K562 (cell line): ENCODE results near the gene ACTN2. TPM values are rescaled to one million over a fixed set of nuclear protein-coding genes. Genes with fewer than 3 reads are reported as not detected.
A peak's percentile ranks its signal among the peaks of the same experiment; 100 is the strongest.

ENCODE experiments used
- BCOR ChIP-seq: fragments of 450-650 bp; IDR thresholded peaks from 2 replicates; pipeline ENCODE4 v1.6.1; 2016
- BDP1 ChIP-seq: IDR thresholded peaks from 3 replicates; pipeline ENCODE4 v1.6.1; 2011; ENCODE audit not compliant: insufficient read length, insufficient read depth
- CBFA2T2 ChIP-seq: fragments of 450-650 bp; conservative IDR thresholded peaks from 2 replicates; pipeline ENCODE4 v1.6.1; 2017; ENCODE audit warnings: mild to moderate bottlenecking
- CHD4 ChIP-seq: fragments of 200-600 bp; sonication (generic); IDR thresholded peaks from 3 replicates; pipeline ENCODE4 v1.6.1; 2012; ENCODE audit warnings: low read depth, mild to moderate bottlenecking, mixed read lengths, low read length, inconsistent platforms; ENCODE audit not compliant: insufficient read depth, insufficient replicate concordance, poor library complexity, severe bottlenecking
- COPS2 ChIP-seq: fragments of 450-650 bp; conservative IDR thresholded peaks from 2 replicates; pipeline ENCODE4 v1.6.1; 2016; ENCODE audit warnings: mild to moderate bottlenecking, moderate library complexity
- CREBBP ChIP-seq: IDR thresholded peaks from one replicate; pipeline ENCODE4 v1.6.1; 2012; ENCODE audit warnings: low read depth, mild to moderate bottlenecking, control low read depth, inconsistent platforms, low read length
- DLX4 ChIP-seq: fragments of 250-450 bp; sonication (Bioruptor Pico); IDR thresholded peaks from 2 replicates; pipeline ENCODE4 v1.6.1; 2021; ENCODE audit warnings: mild to moderate bottlenecking
- ELF1 ChIP-seq: fragments of 200-800 bp; sonication (Bioruptor generic); IDR thresholded peaks from 2 replicates; pipeline ENCODE4 v1.6.1; 2016; ENCODE audit warnings: missing genetic modification characterization, missing compliant biosample characterization
- FOXJ3 ChIP-seq: sonication (generic); formaldehyde crosslinking; IDR thresholded peaks from 2 replicates; pipeline ENCODE4 v1.4.0; 2020; ENCODE audit warnings: mild to moderate bottlenecking, missing genetic modification reagents
- HDAC2 ChIP-seq: fragments of 450-650 bp; IDR thresholded peaks from 2 replicates; pipeline ENCODE4 v1.6.1; 2016; ENCODE audit warnings: mild to moderate bottlenecking
- HEY1 ChIP-seq: fragments of 250-450 bp; sonication (Bioruptor Pico); IDR thresholded peaks from 2 replicates; pipeline ENCODE4 v1.5.0; 2020; ENCODE audit warnings: mild to moderate bottlenecking, moderate library complexity, borderline replicate concordance
- HINFP ChIP-seq: fragments of 450-650 bp; conservative IDR thresholded peaks from 2 replicates; pipeline ENCODE4 v1.6.1; 2016; ENCODE audit warnings: missing genetic modification characterization, low read depth, mild to moderate bottlenecking, control low read depth, missing compliant biosample characterization
- LCOR ChIP-seq: sonication (generic); formaldehyde crosslinking; IDR thresholded peaks from 2 replicates; pipeline ENCODE4 v1.8.0; 2022; ENCODE audit warnings: mild to moderate bottlenecking, missing genetic modification reagents
- NCOA1 ChIP-seq: fragments of 450-650 bp; IDR thresholded peaks from 2 replicates; pipeline ENCODE4 v1.6.1; 2016; ENCODE audit warnings: low read depth
- PHF20 ChIP-seq: fragments of 450-650 bp; IDR thresholded peaks from 2 replicates; pipeline ENCODE4 v1.6.1; 2018; ENCODE audit not compliant: partially characterized antibody
- PHF8 ChIP-seq: fragments of 200-600 bp; sonication (generic); IDR thresholded peaks from 2 replicates; pipeline ENCODE4 v1.6.1; 2012; ENCODE audit warnings: mixed run types, mild to moderate bottlenecking, inconsistent platforms, low read length, moderate library complexity, borderline replicate concordance
- RBBP5 ChIP-seq: fragments of 200-600 bp; sonication (generic); IDR thresholded peaks from 2 replicates; pipeline ENCODE4 v1.6.1; 2012; ENCODE audit warnings: borderline replicate concordance, mild to moderate bottlenecking, low read length, control low read depth, inconsistent platforms; ENCODE audit not compliant: insufficient read depth, poor library complexity, severe bottlenecking
- RBM14 ChIP-seq: fragments of 200-400 bp; formaldehyde crosslinking; IDR thresholded peaks from 2 replicates; pipeline ENCODE4 v1.6.1; 2018; ENCODE audit warnings: low read depth, mild to moderate bottlenecking, low read length, moderate library complexity, borderline replicate concordance; ENCODE audit not compliant: insufficient read depth
- RBM25 ChIP-seq: fragments of 200-400 bp; formaldehyde crosslinking; IDR thresholded peaks from 2 replicates; pipeline ENCODE4 v1.6.1; 2018; ENCODE audit warnings: low read length, low read depth, moderate library complexity; ENCODE audit not compliant: severe bottlenecking
- RHOXF2B ChIP-seq: fragments of 250-450 bp; sonication (Bioruptor Pico); conservative IDR thresholded peaks from 2 replicates; pipeline ENCODE4 v1.5.1; 2021
- SMARCA5 ChIP-seq: fragments of 450-650 bp; IDR thresholded peaks from 2 replicates; pipeline ENCODE4 v1.6.1; 2016
- SMARCC2 ChIP-seq: fragments of 450-650 bp; IDR thresholded peaks from 2 replicates; pipeline ENCODE4 v1.6.1; 2017; ENCODE audit warnings: antibody characterized with exemption, moderate library complexity, mild to moderate bottlenecking, low read depth
- TAL1 ChIP-seq: fragments of 450-650 bp; IDR thresholded peaks from 2 replicates; pipeline ENCODE4 v1.6.1; 2016; ENCODE audit warnings: mild to moderate bottlenecking
- XRCC4 ChIP-seq: IDR thresholded peaks from one replicate; pipeline ENCODE4 v1.6.1; 2011; ENCODE audit not compliant: insufficient read depth, insufficient read length; ENCODE audit errors: extremely low read depth
- ZBED1 ChIP-seq: IDR thresholded peaks from 2 replicates; pipeline ENCODE4 v1.6.1; 2014
- ZBTB17 ChIP-seq: fragments of 450-650 bp; formaldehyde crosslinking; IDR thresholded peaks from 2 replicates; pipeline ENCODE4 v1.4.0; 2020; ENCODE audit warnings: mild to moderate bottlenecking
- ZEB2 ChIP-seq: fragments of 450-650 bp; IDR thresholded peaks from 2 replicates; pipeline ENCODE4 v1.6.1; 2016
- ZFP36 ChIP-seq: fragments of 150-350 bp; IDR thresholded peaks from 2 replicates; pipeline ENCODE4 v1.6.1; 2018; ENCODE audit warnings: low read length, low read depth; ENCODE audit not compliant: partially characterized antibody
- ZNF184 ChIP-seq: sonication (generic); formaldehyde crosslinking; IDR thresholded peaks from 2 replicates; pipeline ENCODE4 v1.5.0; 2020; ENCODE audit warnings: missing genetic modification reagents
- ZNF354B ChIP-seq: fragments of 250-450 bp; sonication (Bioruptor Pico); IDR thresholded peaks from 2 replicates; pipeline ENCODE4 v1.4.0; 2020
- polyA plus RNA-seq, 8 experiments: library from polyadenylated mRNA; depleted of rRNA in 4 of 8; stranded (reverse) in 5 of 8; unstranded in 3 of 8; fragments of >200 nt; fragmentation: Nextera tagmentation in 2 of 8; fragmentation: Illumina TruSeq in 1 of 8; extraction: Ambion mirVana in 2 of 8; extraction: Trizol in 1 of 8; gene quantifications; 2 replicates each; pipeline versions ENCODE4 v1.2.1 to v1.2.3, GENCODE V29; 2011 to 2014; ENCODE audit warnings: inconsistent platforms in 1 of 8, missing spikeins in 1 of 8
- total RNA-seq, 7 experiments: library from RNA; depleted of rRNA in 6 of 7; stranded (reverse); fragments of >200 nt in 6 of 7; fragmentation: Illumina TruSeq in 2 of 7; extraction: Trizol in 2 of 7; gene quantifications; 2 replicates each; pipeline versions ENCODE4 v1.2.1 to v1.2.3, GENCODE V29; 2011 to 2021; ENCODE audit warnings: low replicate concordance in 1 of 7

The ACTN2 gene
- total and polyA plus RNA-seq, 9 of the 15 experiments (the other 6 are each of a cell fraction or from before 2014, with no cell fraction given) = 0.18 to 0.94 (median 0.42) TPM

- TF ChIP-seq PHF8 (peak; percentile 91), ZFP36 (no peak), SMARCC2 (no peak), FOXJ3 (CRISPR knock-in tag) (no peak), NCOA1 (no peak; the same call in 1 of the 2 replicates), BDP1 (no peak), DLX4 (no peak), HEY1 (CRISPR knock-in tag) (no peak), ELF1 (tag) (peak; percentile 96), CBFA2T2 (no peak), SMARCA5 (no peak), RHOXF2B (CRISPR knock-in tag) (0 out of 2 replicates have a peak, but pooled peaks have one; percentile 58), ZBED1 (no peak), RBBP5 (peak; percentile 93), RBM14 (no peak), ZBTB17 (CRISPR knock-in tag) (peak; percentile 76), HDAC2 (0 out of 2 replicates have a peak, but pooled peaks have one; percentile 62), XRCC4 (no peak), LCOR (peak; percentile 85; the same call in 1 of the 2 replicates), ZEB2 (no peak), ZNF354B (CRISPR knock-in tag) (no peak), TAL1 (no peak), RBM25 (peak; percentile 94), COPS2 (no peak), ZNF184 (CRISPR knock-in tag) (no peak), CHD4 (no peak), PHF20 (peak; percentile 58), BCOR (no peak; the same call in 1 of the 2 replicates), CREBBP (no peak), HINFP (tag) (peak; percentile 90)
Observed at GRCh38 chr1:236795035-236795756, 108.9 kb downstream of the ACTN2 start, which contains the start of gene MTR (continued).
